GM21381 (cell line): ENCODE data around the gene KRT86.
"Not testable (repeated sequence)": the region's sequence is repeated elsewhere in the genome, so short reads cannot be mapped to it uniquely, and the experiment has no call there.

ENCODE experiments used
- ATAC-seq: cut with Tn5 transposase; IDR thresholded peaks from one replicate; pipeline ENCODE4 v1.9.1; 2021; ENCODE audit warnings: mild to moderate bottlenecking, moderate library complexity; ENCODE audit not compliant: unreplicated experiment

The KRT86 gene

DNA sequence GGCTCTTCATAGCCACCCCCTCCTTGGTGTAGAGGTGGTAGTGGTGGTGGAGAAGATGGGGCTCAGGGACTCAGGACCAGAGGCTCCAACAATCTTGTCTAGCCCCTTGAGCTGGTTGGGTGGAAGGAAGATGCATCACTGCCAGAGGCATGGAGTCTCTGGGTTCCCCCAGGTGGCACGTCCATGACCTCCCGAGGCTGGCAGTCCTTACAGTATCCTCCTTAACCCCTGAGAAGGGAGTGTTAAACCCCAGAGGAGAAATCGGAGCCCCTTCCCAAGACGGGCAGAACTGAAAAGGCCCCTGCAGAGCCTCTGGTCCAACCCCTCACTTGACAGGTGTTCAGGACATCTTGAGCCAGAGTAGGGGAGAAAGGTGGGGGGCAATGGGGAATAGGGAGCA is 37.6 kb downstream of the KRT86 start:
- no peak for ATAC-seq

DNA sequence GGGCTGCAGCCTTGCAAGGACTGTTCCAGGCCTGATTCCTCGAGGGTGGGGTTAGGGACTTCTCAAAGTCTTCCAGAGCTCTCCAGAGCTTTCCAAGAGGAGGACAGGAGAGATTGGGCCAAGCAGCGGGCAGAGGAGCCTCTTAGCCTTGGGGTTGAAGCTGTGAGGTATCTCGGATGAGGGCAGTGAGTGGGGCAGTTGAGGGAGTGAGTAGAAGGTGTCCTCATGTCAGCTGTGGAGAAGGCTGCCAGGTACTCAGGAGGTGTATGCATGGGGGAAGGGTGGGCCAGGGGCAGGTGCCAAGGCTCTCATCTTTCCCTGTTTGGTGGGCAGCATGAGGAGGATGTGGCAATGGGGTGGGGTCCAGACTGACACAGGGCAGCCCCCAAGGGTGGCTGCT is 39.0 kb downstream of the KRT86 start:
- no peak for ATAC-seq

DNA sequence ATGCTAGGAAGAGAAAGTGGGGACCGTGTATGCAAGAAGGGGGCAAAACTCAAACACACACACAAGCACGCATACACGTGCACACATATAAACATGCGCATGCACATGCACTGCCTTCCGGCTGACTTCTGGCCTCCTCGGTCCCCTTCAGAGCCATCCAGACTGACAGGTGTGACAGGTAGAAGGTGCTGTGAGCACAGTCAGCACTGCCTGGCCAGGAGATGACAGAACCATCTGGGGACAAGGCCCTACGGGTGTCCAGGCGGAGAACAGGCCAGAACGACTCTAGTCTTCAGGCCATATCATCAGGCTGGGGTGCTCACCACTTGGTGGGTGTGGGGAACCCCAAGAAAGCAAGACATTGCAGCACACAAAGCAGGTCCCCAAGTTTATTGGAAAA is 39.5 kb downstream of the KRT86 start:
- no peak for ATAC-seq

DNA sequence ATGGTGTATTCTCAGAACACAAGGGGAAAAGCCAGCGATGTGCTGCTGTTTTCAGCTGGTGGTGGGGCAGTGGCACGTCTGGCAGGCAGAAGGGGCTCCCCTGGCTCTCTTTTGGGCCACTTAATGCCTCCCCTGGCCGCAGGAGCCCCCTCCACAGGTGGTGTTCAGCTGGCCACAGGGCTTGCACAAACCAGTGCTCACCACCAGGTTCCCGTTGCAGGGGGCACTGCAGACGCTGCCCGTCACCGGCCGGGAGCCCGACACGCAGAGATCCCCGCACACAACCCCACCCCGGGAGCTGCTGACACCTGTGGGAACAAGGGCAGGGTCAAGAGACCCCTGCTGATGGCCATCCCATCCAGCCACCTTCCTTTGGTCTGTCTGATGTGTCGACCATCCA is 40.1 kb downstream of the KRT86 start:
- no peak for ATAC-seq

DNA sequence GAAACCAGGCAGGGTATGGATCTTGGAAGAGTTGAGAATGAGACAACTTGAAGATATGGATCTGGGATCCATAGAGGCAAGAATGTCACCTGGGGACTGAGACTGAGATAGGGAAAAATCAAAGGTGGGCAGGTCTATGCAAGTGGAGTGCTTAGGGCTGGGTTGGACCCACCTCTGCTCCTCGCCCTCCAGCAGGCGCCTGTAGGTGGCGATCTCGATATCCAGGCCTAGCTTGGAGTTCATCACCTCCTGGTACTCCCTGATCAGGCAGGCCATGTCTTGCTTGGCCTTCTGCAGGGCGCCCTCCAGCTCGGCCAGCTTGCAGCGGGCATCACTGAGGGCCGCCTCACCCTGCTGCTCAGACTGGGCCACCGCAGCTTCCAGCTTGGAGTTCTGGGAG is 41.3 kb downstream of the KRT86 start:
- not testable (repeated sequence) for ATAC-seq

DNA sequence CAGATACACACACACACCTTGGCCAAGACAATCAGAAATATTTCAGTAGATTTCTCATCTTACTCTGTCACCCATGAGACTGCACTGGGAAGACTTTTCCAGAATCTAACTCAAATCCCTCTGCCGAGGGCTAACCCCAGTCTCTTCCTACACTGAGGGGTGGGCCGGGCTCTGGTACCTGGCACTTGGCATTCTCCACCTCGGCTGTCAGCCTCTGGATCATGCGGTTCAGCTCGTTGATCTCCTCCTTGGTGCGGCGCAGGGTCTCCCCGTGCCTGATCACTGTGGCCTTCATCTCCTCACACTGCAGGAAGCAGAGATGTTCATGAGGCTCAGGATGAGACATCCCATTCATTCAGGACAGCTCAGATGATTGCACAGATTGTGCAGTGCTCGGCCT is 41.8 kb downstream of the KRT86 start:
- no peak for ATAC-seq

DNA sequence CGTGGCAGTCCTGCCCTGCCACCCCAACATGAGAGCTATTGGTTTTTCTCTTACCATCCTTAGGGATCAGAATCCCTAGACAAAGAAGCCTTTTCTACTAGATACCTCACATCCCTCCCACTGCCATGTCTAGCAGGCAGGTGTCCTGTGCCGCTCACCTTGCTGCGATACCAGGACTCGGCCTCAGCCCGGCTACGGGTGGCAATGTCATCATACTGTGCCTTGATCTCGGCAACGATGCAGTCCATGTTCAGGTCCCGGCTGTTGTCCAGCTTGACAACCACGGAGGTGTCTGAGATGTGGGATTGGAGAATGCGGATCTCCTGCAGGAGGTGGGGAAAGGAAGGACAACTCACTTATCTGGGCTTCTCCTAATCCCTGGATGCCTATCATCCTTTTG is 42.3 kb downstream of the KRT86 start:
- no peak for ATAC-seq

DNA sequence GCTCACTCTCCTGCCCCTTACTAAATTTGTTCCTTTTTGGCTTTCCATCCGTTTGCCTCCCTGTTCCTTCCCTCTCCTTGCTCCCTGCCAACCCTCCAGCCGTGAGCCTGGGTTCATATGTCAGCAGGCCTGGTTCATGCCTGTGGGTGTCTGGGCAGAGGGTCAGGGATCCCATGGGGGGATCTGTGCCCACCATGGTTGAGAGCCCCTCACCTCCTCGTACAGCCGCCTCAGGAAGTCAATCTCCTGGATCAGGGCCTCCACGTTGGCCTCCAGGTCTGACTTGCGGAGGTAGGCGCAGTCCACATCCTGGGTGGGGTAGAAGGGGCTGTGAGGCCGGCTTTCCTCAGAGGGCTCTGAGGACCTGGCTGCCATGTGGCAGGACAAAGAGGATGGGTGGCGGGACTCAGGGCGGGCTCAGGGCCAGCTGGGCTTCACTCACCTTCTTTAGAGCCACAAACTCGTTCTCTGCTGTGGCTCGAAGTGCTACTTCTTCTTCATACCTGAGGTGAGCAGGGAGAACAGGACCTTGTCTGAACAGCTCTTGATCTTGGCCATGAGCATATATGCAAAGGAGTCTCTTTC is 43.1 kb downstream of the KRT86 start:
- no peak for ATAC-seq

DNA sequence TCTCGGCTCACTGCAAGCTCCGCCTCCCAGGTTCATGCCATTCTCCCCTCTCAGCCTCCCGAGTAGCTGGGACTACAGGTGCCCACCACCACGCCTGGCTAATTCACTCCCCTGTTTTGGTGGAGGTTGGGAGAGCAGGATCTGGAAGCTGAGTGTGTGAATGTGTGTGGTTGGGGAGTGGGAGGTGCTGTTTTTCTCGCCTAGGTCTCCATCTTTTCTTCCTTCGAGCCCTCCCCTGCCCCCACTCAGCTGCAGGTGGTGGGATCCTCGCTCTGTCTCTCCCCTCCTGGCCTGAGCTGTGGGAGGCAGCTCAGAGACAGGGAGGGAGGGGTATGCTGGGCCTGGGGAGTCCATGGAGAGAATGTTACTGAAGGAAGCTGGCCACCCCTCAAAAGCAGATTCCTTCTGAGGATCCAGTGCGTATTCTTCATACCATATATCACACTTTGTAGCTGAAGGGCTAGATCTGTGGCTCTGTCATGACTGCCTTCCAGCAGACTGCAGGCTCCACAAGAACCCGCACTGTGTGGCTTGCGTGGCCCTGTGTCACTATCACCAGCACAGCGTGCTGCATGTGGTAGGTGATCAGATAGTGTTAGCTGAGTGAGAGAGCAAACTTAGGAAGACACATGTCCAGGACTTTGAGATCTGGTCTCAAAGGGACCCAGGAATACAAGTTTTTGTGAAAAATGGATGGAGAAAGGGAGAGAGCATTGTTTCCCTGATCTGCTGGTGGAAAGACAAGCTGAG is 44.0 kb downstream of the KRT86 start:
- no peak for ATAC-seq

DNA sequence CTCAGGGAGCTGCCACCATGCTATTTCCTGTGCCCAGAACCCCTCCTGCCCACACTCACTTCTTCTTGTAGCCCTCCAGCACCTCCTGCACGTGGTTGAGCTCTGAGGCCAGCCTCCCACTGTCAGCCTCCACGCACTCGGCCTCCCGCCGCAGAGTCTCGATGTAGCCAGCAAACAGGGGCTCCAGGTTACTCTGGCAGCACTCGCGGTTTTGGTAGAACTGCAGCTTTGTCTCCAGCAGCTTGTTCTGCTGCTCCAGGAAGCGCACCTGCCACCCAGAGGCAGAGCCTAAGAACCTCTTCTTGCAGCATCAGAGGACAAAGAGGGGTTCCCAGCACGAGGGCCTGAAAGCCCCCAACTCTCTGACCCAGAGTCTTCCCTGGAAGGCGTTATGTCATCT is 44.7 kb downstream of the KRT86 start:
- no peak for ATAC-seq

DNA sequence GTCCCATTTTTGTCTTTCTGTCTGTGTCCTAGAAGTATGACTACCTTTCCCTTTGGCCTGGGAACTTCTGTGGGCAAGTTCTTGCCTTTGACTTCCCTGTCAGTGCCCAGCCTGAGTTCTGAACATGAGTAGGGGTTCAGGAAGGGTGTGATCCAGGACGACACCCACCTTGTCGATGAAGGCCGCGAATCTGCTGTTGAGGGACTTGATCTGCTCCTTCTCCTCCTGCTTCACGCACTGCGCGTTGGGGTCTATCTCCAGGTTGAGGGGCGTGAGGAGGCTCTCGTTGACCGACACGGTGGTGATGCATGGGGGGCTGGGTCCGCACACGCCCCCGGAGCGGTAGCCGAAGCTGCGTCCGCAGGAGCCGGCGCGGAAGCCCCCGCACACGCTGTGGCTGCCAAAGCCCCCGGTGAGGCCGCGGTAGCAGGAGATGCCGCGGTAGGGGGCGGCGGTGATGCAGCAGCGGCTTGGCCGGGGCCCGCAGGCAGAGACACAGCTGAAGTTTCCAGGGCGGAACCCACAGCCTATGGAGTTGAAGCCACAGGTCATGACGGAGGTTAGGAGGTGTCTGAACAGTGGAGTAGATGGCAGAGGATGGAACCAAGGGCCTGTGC is 46.4 kb downstream of the KRT86 start, which contains the start of gene KRT83:
KRT83 (minus strand) TSS at position 615 of the 617 bp plus-strand sequence; CDS start at position 552, 63 bp downstream.
- no peak for ATAC-seq

DNA sequence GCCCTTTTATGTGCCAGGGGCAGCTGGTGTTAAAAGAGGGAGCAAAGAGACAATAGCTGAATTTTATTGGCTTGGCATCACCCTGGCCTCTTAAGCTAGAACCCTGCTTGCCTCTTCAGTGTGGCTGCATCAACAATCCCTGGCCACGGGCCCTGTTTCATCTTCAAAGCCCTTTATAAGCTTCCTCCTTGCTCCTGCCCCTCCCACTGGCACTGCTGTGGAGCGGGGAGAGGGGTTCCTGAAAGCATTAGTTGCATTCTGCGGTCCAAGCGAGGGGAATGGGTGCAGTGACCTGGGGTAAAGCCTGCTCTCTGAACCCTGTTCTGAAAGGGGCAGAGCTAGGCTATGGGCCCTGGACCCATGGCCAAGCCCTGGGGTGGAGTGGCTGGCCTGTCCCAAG is 47.0 kb downstream of the KRT86 start:
- no peak for ATAC-seq

DNA sequence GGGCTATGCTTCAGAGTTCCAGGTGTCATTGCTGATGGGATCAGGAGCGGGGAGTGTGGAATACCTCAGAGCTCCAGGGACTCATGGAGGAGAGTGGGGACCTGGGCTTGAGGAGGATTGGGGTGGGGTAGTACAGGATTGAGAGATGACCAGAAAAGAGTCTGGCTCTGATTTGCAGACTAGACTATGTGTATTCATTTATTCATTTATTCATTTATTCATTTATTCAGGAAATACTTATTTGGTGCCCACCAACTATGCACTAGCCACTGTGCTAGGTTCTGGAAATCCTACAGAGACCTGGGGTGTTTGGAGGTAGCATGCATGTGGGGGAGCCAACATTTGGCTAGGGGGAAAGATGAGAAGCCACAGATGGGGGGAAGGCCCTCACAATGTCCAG is 47.6 kb downstream of the KRT86 start:
- no peak for ATAC-seq

DNA sequence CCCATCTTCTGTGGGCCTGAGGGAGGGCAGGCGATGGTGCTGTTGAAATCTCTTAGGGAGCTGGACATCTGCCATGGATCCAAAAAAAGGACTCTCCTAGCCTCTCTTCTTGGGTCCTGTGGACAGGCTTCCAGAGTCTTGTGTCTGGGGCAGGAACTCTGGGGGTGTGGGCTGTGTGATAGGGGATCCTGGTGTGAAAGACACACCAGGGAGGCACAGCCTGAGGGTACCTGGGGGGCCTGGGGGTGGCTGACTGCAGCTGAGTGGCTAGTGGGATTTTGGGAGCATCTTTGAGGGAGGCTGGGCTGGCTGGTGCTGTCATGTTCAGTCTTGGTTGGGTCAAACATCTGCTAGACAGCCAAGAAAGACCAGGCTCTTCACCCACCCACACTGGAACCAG is 48.6 kb downstream of the KRT86 start:
- ATAC-seq = no peak

DNA sequence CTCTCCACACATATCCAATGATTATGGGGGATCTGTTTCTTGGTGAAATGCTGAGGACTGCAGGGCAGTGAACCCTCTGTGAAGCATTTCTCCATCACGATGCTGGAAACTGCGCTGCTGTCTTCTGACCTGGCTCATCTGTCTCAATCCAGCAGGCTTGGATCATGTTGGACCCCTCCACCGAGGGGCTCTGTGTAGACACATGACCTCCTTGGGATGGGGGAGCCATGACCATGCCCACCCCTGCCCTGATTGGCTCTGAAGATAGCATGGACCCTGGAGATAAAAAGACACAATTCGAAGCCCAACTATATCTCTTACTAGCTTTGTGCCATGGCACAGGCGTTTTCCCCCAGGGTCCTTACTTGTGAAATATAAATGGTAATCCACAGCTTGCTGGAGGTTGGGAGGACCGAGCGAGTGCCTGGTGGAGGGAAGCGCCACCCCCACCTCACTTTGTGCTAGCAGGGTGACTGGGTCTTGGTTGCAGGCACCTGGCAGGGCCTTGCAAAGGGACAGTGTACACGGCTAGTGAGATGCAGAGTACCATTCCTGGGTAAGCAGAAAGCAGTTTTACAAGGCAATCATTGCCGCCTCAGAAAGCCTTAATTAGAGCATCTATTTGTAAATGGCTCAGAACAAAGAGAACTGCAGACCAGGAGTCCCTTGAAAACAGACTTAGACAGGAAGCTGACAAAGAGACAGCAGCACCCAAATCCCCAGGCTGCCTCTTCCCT is 49.1 kb downstream of the KRT86 start:
- no peak for ATAC-seq

DNA sequence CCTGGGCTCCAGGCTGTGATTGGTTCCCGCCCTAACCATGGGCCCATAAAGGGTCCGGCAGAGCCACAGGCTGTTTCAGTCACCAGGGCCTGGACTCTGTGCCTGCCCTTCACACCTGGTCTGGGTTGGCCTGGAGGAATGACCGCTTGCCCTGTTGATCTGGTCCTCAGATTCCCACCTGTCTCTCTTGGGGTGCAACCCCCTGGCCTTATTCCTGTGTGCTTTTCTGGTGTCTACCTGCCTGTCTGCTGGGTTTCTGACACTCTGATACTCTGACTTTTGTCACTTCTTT is 49.7 kb downstream of the KRT86 start:
- ATAC-seq = no peak

DNA sequence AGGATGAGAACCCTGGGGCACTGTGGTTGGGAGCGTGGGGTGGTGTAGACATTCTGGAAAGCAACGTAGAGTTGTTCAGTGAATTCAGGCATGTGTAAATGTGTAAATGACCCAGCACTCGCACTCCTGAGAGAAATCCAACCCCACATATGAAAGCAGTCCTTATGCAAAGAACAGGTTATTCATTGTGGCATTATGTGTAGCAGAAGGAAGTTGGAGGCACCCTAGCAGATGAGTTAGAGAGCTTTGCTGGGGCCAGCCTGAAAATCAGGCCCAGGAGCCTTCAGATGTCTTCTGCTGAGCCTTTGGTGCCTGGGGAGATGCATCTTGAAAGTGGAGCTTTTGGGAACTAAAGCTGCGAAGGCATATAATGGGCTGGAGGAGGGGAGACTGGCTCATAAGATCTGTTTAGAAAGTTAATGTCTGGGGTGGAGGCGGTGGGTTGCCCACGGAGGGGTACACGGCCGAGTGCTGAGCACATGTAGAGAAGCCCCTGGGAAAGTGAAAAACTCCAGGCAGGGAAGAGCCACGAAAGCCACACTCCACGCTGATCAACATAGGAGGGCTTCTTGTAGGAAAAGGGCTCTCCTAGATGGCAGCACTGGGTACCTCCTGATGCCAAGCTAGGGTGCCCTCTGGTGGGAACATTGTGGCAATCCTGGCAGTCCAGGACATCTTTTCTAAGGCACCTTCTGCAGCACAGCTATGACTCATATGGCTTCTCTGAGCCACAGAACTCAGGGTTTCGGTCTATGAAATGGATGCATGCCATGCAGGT is 52.8 kb downstream of the KRT86 start:
- ATAC-seq = peak; percentile 91

DNA sequence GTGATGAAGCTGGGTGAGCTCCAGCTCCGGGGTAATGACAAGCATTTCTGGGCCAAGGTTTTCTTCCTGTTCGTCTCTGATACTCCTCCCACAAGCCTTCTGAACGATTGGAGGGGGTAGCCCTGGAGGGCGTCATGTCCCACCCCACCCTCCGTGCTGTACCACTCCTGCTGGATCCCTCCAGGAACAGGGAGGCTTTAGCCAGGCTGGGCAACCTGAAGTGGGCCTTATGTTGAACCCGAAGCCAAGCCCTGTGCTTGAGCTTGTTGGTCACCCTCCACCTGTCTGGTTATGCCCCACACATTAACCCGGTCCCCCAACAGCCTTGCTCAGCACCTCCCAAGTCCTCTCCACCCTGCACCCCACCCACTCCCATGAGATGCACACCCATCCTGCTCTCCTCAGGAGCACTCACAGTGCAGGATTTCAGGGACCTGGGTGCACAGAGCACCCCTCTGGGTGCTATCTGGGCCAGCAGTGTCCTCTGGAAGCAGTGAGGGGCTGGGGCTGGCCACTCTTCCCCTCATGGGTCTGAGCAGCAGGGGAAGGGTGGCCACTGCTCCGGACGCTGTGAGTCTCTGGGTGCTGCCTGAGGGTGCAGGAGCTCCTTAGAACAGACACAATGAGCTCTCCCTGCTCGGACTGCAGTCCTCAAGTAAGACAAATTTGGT is 53.5 kb downstream of the KRT86 start:
- ATAC-seq = no peak

DNA sequence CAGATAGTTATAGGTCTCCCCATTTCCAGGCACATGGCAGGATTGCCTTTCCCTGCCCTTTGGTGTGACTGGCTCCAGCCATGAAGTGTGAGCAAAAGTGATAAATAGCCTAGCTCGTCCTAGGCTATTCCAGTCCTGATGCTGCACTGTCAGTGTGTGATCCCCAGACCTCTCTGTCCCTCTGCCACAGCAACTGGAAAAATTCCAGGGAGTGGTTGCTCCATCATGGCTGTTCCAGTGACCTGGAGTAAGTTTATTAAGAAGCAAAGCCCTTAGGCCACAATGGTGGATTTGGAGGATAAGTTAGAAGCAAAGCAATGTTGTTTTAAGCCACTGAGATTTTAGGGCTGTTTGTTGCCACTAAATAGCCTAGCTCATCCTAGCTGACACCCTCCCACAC is 56.6 kb downstream of the KRT86 start:
- ATAC-seq = no peak

DNA sequence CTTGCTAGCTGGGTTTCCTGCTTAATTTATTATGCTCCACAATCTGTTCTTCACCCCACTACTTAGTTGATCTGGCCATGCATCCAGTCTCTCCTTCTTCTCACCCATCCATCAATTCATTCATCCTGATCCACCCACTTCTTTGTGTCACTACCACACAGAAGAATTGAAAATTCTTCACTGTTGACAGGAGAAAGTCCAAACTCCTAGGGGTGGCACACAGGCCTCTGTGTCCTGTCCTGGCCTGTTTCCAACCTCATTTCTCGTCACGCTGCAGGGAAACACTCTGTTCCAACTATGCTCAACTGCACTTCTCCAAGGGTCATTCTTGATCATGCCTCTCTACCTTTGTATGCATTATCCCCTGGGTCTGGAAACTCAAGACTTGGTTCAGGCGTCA is 57.4 kb downstream of the KRT86 start:
- ATAC-seq = no peak

DNA sequence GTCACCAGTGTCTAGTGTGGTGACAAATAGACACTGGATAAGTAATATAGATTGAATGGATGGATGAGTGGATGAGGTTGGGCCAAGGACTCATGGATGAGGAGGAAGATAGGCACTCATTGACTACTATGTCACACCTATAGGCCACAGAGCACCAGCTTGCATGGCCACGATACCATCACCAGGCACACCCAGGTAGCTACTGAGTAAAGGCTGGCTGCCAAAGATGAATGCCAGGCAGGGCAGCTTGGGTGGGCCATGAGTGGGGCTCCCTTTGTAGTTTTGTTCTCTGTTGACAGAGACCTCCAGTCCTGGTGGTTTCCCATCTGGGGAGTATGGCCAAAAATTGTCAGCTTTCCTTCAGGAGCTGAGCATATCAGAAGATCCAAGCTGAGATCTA is 57.9 kb downstream of the KRT86 start:
- ATAC-seq = no peak
